ENCODE data around the gene MUCL1. TPM values are rescaled to one million over a fixed set of nuclear protein-coding genes. Genes with fewer than 3 reads are reported as not detected.

MUCL1 gene
- total RNA-seq, 1 experiment from 2014 or later = not detected

GRCh38 chr12:54861927-54862326 lies 7.6 kb downstream of the MUCL1 start:
- no peak overlapping the region for H3K18ac ChIP-seq (ENCODE audit: insufficient read length, low read depth, low read length)

More at GRCh38 chr12:54861927-54862326, 7.6 kb downstream of the MUCL1 start:
- no peaks in the 10 kb centered on the region for H3K79me2 ChIP-seq (ENCODE audit: insufficient read depth, low read length)
- H3K56ac ChIP-seq (ENCODE audit: insufficient read length, low read depth, low read length) = no peak overlapping the region
- H3K4me1 Mint-ChIP-seq = peaks cover 16 to 29% of the 10 kb centered on the region in 2 experiments
- H3K4ac ChIP-seq (ENCODE audit: low read depth, low read length) = no peak overlapping the region
- H2BK12ac ChIP-seq (ENCODE audit: insufficient read length, low read depth, low read length) = no peak overlapping the region
- no peak overlapping the region for H2AK5ac ChIP-seq (ENCODE audit: insufficient read length, low read length)
- no peaks in the 10 kb centered on the region for H3K9me3 ChIP-seq (ENCODE audit: control insufficient read depth, low read depth, low read length)
- H3K4me3 Mint-ChIP-seq = no peak overlapping the region
- H2AFZ ChIP-seq (ENCODE audit: low read length) = no peak overlapping the region
- H4K5ac ChIP-seq (ENCODE audit: insufficient read length, low read depth, low read length) = no peak overlapping the region
- WGBS (ENCODE audit: extremely low coverage, insufficient read length, low lambda C conversion rate) = no CpG with 5 or more reads among the region's 1 CpG
- H3K27ac ChIP-seq (ENCODE audit: insufficient read length, low read depth, low read length) = no peak overlapping the region
- H2BK5ac ChIP-seq (ENCODE audit: insufficient read length, low read length) = no peak overlapping the region
- H3K79me1 ChIP-seq (ENCODE audit: insufficient read depth, low read depth, low read length, poor library complexity, severe bottlenecking) = no peaks in the 10 kb centered on the region
- H3K27me3 Mint-ChIP-seq (ENCODE audit: low read depth) = peaks cover 58% of the 10 kb centered on the region
- H3K27ac Mint-ChIP-seq = no peak overlapping the region
- H3K27me3 ChIP-seq (ENCODE audit: insufficient read depth, low read length) = peaks cover 7% of the 10 kb centered on the region; the same call in 1 of the 2 replicates
- no peaks in the 10 kb centered on the region for H3K36me3 Mint-ChIP-seq (ENCODE audit: insufficient read depth in 1 of 3, low read depth in 3 of 3)
- H3K23me2 ChIP-seq (ENCODE audit: insufficient read length, low read depth, low read length, poor library complexity, severe bottlenecking) = no peaks in the 10 kb centered on the region
- no peak overlapping the region for H3K9ac ChIP-seq (ENCODE audit: extremely low read depth, insufficient read length, low read length)
- no peaks in the 10 kb centered on the region for H3K4me1 ChIP-seq (ENCODE audit: insufficient read depth, low read length)
- TF ChIP-seq, protein P1, sequence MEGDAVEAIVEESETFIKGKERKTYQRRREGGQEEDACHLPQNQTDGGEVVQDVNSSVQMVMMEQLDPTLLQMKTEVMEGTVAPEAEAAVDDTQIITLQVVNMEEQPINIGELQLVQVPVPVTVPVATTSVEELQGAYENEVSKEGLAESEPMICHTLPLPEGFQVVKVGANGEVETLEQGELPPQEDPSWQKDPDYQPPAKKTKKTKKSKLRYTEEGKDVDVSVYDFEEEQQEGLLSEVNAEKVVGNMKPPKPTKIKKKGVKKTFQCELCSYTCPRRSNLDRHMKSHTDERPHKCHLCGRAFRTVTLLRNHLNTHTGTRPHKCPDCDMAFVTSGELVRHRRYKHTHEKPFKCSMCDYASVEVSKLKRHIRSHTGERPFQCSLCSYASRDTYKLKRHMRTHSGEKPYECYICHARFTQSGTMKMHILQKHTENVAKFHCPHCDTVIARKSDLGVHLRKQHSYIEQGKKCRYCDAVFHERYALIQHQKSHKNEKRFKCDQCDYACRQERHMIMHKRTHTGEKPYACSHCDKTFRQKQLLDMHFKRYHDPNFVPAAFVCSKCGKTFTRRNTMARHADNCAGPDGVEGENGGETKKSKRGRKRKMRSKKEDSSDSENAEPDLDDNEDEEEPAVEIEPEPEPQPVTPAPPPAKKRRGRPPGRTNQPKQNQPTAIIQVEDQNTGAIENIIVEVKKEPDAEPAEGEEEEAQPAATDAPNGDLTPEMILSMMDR (conservative IDR thresholded peaks at IDR 0.05) = no peak
- DNase-seq = no peak
- no peak overlapping the region for H3T11ph ChIP-seq (ENCODE audit: low read length)
- no peak overlapping the region for H3K4me2 ChIP-seq (ENCODE audit: insufficient read depth, insufficient read length, low read length)
- H3K14ac ChIP-seq (ENCODE audit: insufficient read depth, low read length) = no peak overlapping the region
- no peak overlapping the region for H2BK15ac ChIP-seq (ENCODE audit: low read depth, low read length)
- no peaks in the 10 kb centered on the region for H4K20me1 ChIP-seq (ENCODE audit: control insufficient read depth, insufficient read depth, insufficient read length)
- H4K91ac ChIP-seq (ENCODE audit: insufficient read length, low read depth, low read length) = no peak overlapping the region
- H2BK120ac ChIP-seq (ENCODE audit: low read depth, low read length, poor library complexity, severe bottlenecking) = no peak overlapping the region
- no peak overlapping the region for H3K23ac ChIP-seq (ENCODE audit: insufficient read length, low read depth, low read length)
- no peak overlapping the region for H2BK20ac ChIP-seq (ENCODE audit: low read depth, low read length, poor library complexity, severe bottlenecking)
- H3K9me3 Mint-ChIP-seq = no peaks in the 10 kb centered on the region
- H4K8ac ChIP-seq (replicated peaks; ENCODE audit: insufficient read length, low read depth, low read length) = no peak overlapping the region
